Measurements from ENCODE around the gene SLC2A13.
"Not testable (repeated sequence)": the region's sequence is repeated elsewhere in the genome, so short reads cannot be mapped to it uniquely, and the experiment has no call there.

The SLC2A13 gene

GRCh38 chr12:40034156-40034555 lies 71.7 kb downstream of the SLC2A13 start:
- no peak for DNase-seq

DNA sequence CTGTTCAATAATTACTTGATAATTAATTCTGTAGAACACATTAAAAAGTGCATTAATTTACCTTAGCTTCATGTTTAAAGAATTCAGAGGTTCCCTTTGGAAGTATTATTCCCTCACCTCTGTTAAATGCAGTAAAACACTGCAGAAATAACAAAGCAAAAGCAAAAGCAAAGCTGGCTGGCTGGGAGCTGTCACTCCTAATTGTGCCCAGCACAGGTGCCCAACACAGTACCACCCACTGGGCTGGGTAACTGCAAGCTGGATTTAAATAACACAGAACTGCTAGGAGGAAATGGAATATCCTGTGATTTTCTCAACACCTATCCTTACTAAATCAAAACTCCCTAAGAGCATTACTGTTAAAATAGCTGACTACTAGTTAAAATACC lies 72.6 kb downstream of the SLC2A13 start:
- no peak for DNase-seq

DNA sequence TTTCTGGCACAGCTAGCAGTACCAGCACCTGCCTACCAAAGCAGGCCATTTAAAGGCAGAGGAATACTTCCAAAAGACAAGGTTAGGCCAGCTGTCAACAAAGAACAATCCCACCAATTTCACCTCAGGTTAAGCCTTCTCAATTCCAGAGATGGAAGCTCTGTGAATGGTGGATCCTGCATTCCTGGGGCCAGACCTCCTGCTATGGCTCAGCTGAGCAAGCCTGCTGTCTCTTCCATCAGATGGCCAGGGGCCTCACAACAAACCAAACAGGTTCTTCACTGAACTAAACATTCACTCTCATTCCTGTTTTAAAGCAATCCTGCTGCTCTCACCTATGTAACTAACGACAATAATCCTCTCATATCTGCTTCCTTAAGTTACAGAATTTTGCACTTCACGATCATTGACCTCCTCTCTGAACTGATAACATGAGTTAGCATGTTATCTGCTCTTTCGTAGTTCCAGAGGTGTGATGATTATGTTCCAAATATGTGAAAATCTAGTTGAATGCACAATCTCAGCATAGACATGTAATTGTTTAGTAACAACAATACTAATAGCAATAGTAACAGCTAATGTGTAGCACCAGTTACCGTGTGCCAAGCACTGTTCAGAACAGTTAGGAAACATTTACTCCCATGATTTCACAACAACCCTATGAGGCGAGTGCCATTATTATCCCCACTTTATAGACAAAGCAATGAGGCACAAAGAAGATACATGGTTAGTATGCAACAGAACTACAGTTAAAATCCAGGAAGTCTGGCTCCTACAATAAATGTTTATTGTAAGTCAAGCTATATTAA lies 73.2 kb downstream of the SLC2A13 start:
- no peak for DNase-seq

DNA sequence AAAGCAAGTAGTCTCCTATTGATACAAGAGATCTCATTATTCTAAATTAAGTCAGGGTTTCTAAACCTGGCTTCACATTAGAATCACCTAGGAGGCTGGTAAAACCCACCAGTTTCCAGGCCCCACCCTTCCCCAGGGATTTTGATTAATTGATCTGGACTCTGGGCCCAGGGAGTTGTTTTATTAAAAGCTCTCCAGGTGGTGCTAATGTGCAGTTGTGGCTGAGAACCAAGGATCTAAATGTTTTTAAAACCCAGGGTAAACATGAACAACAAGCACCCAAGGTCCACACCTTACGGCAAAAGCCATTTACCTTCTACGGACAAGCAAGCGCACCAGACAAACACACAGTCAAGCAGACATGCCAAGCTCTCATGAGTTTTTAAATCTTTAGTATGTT lies 73.9 kb downstream of the SLC2A13 start:
- no peak for DNase-seq

DNA sequence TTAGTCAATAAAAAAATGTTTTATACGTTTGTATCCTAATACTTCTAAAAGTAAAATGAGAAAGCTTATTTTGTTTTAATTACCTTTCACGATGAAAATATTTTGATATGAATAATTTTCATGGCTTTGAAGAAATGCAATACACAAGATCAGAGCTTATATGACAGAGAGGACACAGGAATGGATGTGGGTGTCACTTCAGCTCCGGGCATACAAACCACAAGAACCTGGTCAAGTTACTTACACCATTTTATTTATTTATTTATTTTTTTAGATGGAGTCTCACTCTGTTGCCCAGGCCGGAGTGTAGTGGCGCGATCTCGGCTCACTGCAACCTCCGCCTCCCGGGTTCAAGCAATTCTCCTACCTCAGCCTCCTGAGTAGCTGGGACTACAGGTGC lies 74.9 kb downstream of the SLC2A13 start:
- not testable (repeated sequence) for DNase-seq

DNA sequence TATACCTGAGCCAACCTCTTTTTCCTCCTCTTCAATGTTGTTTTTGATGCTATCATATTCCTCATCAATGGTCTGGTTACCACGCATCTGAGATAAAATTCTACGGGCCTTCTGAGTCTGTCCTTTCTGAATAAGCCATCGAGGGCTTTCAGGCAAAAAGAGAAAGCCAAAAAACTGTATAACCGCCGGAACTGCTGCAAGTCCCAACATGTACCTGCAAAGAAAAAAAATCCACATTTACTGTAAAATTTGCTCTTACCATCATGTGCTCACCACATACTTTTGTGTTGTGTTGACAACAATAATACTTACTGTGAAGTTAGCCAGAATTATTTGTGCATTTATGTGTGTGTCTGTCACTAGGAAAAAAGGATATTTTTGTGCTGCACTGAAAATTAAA lies 77.6 kb downstream of the SLC2A13 start:
- no peak for DNase-seq

DNA sequence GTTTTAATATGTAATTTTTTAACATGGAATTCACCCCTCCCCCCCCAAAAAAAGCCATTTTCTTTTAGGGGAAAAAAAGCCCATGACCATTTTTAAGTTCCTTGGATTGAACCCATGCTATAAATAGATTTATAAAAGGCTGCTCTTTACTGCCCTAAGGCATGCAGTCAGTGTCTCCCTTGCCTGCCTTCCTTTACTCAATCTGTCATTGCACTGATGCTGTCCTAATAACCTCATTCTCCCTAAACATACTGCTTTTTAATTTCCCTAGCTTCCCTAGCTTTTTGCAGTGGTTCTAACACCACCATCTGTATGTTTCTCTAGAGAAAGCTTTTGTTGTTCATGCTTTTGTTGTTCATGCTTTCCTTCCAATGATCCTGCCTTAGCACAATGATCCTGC lies 83.0 kb downstream of the SLC2A13 start:
- no peak for DNase-seq

- no peak for DNase-seq
Measured at GRCh38 chr12:40020261-40020691, 85.6 kb downstream of the SLC2A13 start.

DNA sequence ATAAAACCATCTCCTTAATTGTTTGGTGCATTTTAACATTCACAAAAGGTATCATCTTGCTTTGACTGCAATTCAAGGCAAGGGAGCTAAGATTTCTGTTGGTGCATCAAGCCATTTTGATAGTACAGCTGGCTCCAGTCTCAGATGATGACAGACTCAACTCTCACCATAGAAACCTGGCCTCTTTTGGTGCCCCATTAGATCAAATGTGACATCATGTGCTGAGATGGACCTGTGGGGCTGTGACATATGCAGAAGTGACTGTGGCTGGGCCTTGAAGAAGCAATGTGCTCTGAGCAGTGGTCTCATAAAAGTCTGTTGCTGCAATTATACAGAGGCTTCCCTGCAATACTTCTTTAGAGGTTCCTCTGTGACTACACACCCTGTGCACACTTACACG lies 88.4 kb downstream of the SLC2A13 start:
- DNase-seq = no peak

- peak; percentile 95 for DNase-seq
Measured at GRCh38 chr12:40016980-40017379, 88.9 kb downstream of the SLC2A13 start.

DNA sequence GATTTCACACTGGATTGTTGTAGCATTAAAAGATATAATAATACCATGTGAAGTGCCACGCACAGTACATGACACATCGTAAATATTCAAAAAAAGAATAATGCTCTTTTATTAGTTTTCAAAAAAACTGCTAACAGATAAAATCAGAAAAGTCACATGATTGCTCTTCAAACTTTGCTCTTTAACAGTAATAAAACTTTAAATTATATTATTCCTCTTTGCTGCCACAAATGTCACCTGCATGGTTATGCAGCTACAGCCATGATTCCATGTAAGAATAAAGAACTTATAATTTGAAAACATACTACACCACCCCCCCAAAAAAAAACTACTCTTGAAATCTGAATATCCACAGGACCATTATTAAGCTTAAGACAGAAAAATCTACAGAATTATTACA lies 90.0 kb downstream of the SLC2A13 start:
- no peak for DNase-seq

DNA sequence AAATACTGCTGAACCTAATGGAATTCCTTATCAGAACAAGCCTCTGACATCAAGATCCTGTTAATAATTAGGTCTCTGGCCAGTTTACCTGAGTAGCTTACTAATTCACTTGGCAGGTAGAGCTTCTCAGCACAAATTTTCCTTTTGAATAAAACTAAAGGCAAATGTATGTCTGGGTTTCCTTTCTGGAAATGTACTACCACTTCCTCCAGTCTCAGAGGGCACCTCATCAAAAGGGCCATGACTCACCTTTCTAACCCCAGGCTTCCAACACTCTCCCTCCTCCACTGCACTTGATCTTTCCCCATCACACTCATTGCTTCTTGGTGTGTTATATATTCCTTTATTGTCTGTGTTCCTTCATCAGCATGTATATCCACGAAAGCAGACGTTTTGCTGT lies 90.5 kb downstream of the SLC2A13 start:
- DNase-seq = no peak

DNA sequence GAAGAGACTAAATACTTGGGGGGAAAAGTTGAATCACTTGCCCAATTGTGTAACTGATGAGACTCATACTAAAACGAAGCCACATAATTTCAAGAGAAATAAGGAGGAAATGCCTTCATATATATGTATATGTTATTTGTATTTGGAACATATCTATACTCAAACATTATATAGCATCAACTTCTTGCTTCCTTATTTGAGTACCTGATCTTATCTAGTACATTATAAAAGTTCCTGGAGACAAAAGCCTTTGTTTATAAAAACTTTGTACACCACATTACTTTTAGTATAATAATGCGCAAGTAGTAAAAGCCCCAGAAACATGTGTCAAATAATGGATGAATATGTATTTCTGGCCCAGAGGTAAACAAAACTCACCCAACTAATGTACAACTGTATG lies 92.0 kb downstream of the SLC2A13 start:
- DNase-seq = no peak

GRCh38 chr12:40013292-40013691 lies 92.6 kb downstream of the SLC2A13 start:
- DNase-seq = no peak

DNA sequence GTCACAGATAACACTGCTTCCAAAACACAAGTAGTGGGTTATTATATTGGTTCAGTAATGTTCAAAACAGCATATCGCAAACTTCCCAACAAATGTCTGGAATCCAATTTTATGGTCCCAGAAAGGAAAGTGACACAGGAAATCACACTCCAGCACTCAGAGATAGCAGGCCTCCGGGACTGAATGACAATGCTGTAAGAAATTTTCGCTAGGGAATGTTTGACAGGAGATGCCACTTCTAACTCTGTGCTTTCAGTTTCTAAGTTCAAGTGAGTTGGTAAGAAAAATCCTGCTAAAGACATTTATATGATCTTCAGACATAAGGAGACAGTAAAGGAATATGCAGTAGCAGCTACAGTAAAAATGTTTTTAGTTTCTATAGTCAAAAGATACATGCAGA lies 93.2 kb downstream of the SLC2A13 start:
- DNase-seq = no peak

GRCh38 chr12:40011775-40012129 lies 94.1 kb downstream of the SLC2A13 start:
- no peak for DNase-seq

- DNase-seq = peak; percentile 59
Measured at GRCh38 chr12:40010899-40011774, 94.7 kb downstream of the SLC2A13 start.

DNA sequence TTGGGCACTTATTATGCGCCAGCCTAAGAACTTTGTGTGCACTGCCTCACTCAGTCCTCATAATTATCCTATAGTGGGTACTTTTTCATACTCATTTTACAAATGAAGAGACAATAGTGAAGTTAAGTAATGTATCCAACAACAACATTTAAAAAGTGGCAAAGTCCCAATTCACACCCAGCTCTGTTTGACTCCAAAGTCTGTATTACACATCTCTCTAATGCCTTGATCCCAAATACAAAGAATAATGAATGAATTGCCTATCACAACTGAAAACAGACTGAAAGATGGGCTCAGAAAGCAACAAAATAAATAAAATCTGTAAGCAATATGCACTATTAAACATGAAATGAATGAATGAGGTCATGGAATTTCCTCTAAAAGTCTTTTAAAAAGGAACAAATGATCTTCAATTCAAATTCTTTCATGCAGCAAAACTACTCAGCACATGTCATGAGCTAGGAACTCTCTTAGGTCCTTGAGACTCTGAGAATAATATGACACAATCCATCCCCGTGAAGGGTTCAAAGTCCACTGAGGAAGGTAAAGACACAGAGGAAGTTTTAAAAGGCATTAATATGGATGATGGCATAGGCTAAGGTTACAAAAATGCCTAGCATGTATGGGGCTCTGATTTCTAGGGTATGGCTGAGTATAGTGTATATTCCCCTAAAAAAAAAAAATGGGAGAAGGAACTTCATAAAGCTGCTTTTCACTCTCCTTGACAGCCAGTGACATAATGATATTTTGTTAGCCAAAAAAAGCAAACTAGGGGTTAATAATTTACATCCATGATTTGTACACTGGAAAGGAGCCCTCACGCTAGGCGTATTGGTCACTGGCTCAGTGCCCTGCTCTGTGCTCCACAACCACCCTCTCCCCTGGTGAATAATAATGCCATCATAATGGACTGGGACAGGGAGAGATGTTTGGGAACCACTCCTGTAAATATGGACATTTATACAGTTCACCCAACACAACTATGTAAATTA lies 103.4 kb downstream of the SLC2A13 start:
- DNase-seq = no peak

DNA sequence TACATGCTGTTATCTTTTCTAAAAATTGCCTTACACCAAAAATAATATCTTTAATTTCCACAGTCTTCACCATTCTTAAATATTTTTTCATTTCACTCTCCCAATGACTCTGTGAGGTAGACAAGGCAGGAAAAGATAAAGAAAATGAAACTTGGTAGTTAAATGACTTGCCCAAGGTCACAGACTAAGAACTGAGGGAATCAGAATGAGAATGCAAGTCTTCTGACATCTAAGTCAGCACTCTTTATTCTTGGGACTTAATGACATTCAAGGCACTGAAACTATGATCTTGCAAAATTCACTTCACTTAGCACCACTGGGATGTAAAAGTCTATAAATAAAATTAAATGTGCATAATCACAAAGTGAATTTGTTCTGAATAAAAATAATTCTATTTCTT lies 104.5 kb downstream of the SLC2A13 start:
- DNase-seq = no peak

- no peak for DNase-seq
Measured at GRCh38 chr12:40000884-40001283, 105.0 kb downstream of the SLC2A13 start.

DNA sequence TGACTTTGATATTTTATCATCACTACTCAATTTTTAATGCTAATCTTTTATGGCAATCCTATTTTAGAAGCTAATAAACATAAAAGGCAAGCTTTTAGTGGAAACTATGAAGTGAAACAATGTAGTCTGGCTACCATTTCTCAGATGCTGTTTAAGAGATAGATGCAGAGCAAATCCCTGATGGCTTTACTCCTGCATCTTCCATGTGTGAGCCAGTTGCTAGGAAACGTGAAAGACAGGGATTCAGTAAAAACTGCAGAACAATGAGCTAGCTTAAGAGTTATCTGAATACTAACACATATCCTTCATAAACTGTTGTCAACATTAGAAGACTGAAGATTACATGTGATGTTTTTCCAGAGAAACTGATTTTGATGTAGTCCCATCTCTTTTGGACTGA lies 112.6 kb downstream of the SLC2A13 start:
- DNase-seq = no peak

GRCh38 chr12:39990122-39991101 lies 115.5 kb downstream of the SLC2A13 start:
- peak; percentile 63 for DNase-seq

All from GOT3 (cell line).